ENCODE results near the gene DIPK1B. TPM values are rescaled to one million over a fixed set of nuclear protein-coding genes. Genes with fewer than 3 reads are reported as not detected.
"Not testable (repeated sequence)": the region's sequence is repeated elsewhere in the genome, so short reads cannot be mapped to it uniquely, and the experiment has no call there.

DIPK1B gene
- total RNA-seq, 1 donor from 2014 or later, result 46.3 TPM

- DNase-seq (ENCODE audit: low read depth, low spot score), result no peak
- no peaks in the 10 kb centered on the region for H3K36me3 Mint-ChIP-seq (ENCODE audit: low read depth)
- H3K27ac Mint-ChIP-seq (ENCODE audit: unreplicated experiment), result no peak overlapping the region
- no peaks in the 10 kb centered on the region for H3K9me3 Mint-ChIP-seq
- H3K4me1 Mint-ChIP-seq, result peaks cover 4% of the 10 kb centered on the region
- H3K27me3 Mint-ChIP-seq (ENCODE audit: low read depth), result peaks cover 6% of the 10 kb centered on the region
- no peak for TF ChIP-seq CTCF (conservative IDR thresholded peaks at IDR 0.05)
- H3K4me3 Mint-ChIP-seq, result peak overlapping the region; percentile 9
These were observed 4.4 kb upstream of the DIPK1B start for GRCh38 chr9:136707849-136708517.

- Mint-ChIP-seq H3K9me3 (no peaks in the 10 kb centered on the region), H3K4me1 (peaks cover 11% of the 10 kb centered on the region), H3K4me3 (no peak overlapping the region), H3K36me3 (ENCODE audit: low read depth) (no peaks in the 10 kb centered on the region), H3K27me3 (ENCODE audit: low read depth) (peaks cover 6% of the 10 kb centered on the region), H3K27ac (ENCODE audit: unreplicated experiment) (no peak overlapping the region)
- TF ChIP-seq CTCF (conservative IDR thresholded peaks at IDR 0.05), result no peak
- DNase-seq (ENCODE audit: low read depth, low spot score), result no peak
These were observed 2.8 kb upstream of the DIPK1B start for GRCh38 chr9:136709454-136710109.

GRCh38 chr9:136710543-136710942, 1.8 kb upstream of the DIPK1B start:
- Mint-ChIP-seq H3K4me3 (peak overlapping the region; percentile 89), H3K36me3 (ENCODE audit: low read depth) (no peaks in the 10 kb centered on the region), H3K27me3 (ENCODE audit: low read depth) (peaks cover 6% of the 10 kb centered on the region), H3K27ac (ENCODE audit: unreplicated experiment) (no peak overlapping the region), H3K9me3 (no peaks in the 10 kb centered on the region), H3K4me1 (peaks cover 11% of the 10 kb centered on the region)
- no peak for TF ChIP-seq CTCF (conservative IDR thresholded peaks at IDR 0.05)
- DNase-seq (ENCODE audit: low read depth, low spot score), result no peak

GRCh38 chr9:136711219-136711648, 1.1 kb upstream of the DIPK1B start:
- not testable (repeated sequence) for H3K36me3 Mint-ChIP-seq (ENCODE audit: low read depth); H3K27me3 Mint-ChIP-seq (ENCODE audit: low read depth); DNase-seq (ENCODE audit: low read depth, low spot score); H3K27ac Mint-ChIP-seq (ENCODE audit: unreplicated experiment); H3K9me3 Mint-ChIP-seq
- peaks cover 16% of the 10 kb centered on the region for H3K4me1 Mint-ChIP-seq
- peak overlapping the region; percentile 89 for H3K4me3 Mint-ChIP-seq

- no peak overlapping the region for H3K27ac Mint-ChIP-seq (ENCODE audit: unreplicated experiment)
- H3K36me3 Mint-ChIP-seq (ENCODE audit: low read depth), result no peaks in the 10 kb centered on the region
- TF ChIP-seq CTCF (conservative IDR thresholded peaks at IDR 0.05), result no peak
- no peak for DNase-seq (ENCODE audit: low read depth, low spot score)
- H3K9me3 Mint-ChIP-seq, result no peaks in the 10 kb centered on the region
- peaks cover 16% of the 10 kb centered on the region for H3K4me1 Mint-ChIP-seq
- peaks cover 3% of the 10 kb centered on the region for H3K27me3 Mint-ChIP-seq (ENCODE audit: low read depth)
- H3K4me3 Mint-ChIP-seq, result peak overlapping the region; percentile 82
These were observed 545 bp downstream of the DIPK1B start for GRCh38 chr9:136712690-136713544.

All from neural crest cell (in vitro differentiated cells).